K562 (cell line): ENCODE data around the gene EDRF1. TPM values are rescaled to one million over a fixed set of nuclear protein-coding genes. Genes with fewer than 3 reads are reported as not detected.

Experiments used
- ATAC-seq: fragments of 200-7000 bp; cut with Tn5 transposase; 3 replicates; pipeline ENCODE4 v1.9.1; 2020; ENCODE audit warnings: moderate library complexity
- BruUV-seq: library from RNA; stranded (reverse); fragments of 400-500 nt; replicated peaks from 2 replicates; lab custom pipeline; 2021; lab: Mats Ljungman, UMichigan
- CTCF ChIA-PET: fragments of 300-600 bp; formaldehyde crosslinking; extraction: SDS; loops from one replicate; lab custom pipeline; 2021; ENCODE audit warnings: low intra/inter-chr PET ratio; lab: Yijun Ruan, JAX
- POLR2A ChIA-PET: fragments of 300-600, 350-650 bp; sonication (Branson Sonifier 250); formaldehyde crosslinking; extraction: SDS; loops from one replicate; lab custom pipeline; 2021; ENCODE audit warnings: antibody characterized with exemption, inconsistent platforms; lab: Yijun Ruan, JAX
- DNase-seq, 4 experiments: peaks; one replicate each; pipeline versions ENCODE4 v3.0.0 to v3.0.0-alpha.2; 2011 to 2018; ENCODE audit warnings: low spot score in 3 of 4, mixed read lengths in 3 of 4; ENCODE audit errors: extremely low read depth in 1 of 4
- FAIRE-seq: peaks from 2 replicates; lab custom pipeline; 2011; peaks lifted over from hg19 to GRCh38; lab: Jason Lieb, UNC
- H2AFZ ChIP-seq: 2 replicates; pipeline ENCODE4 v1.6.0; 2011; ENCODE audit warnings: low read depth, low read length, control low read depth, inconsistent platforms
- H3K27ac ChIP-seq: fragments of 200-600 bp; 3 replicates; pipeline ENCODE4 v1.8.0; 2011; ENCODE audit warnings: low read depth, mild to moderate bottlenecking, control low read depth, inconsistent platforms, low read length, moderate library complexity, mixed read lengths; ENCODE audit errors: extremely low read depth
- H3K27me3 ChIP-seq, 2 experiments: fragments of 300-600 bp in 1 of 2; 2 replicates in 1 of 2; 3 replicates in 1 of 2; pipeline versions ENCODE4 v1.6.0 to v1.8.0; 2011; ENCODE audit warnings: inconsistent platforms in 2 of 2, low read length in 2 of 2, mild to moderate bottlenecking in 1 of 2, mixed read lengths in 1 of 2, moderate library complexity in 1 of 2; ENCODE audit not compliant: control insufficient read depth in 2 of 2, insufficient read depth in 2 of 2
- H3K36me3 ChIP-seq: fragments of 300-600 bp; 3 replicates; pipeline ENCODE4 v1.8.0; 2011; ENCODE audit warnings: mild to moderate bottlenecking, low read length, inconsistent platforms; ENCODE audit not compliant: control insufficient read depth, insufficient read depth
- H3K4me1 ChIP-seq, 2 experiments: fragments of 200-600 bp in 1 of 2; replicated peaks in 1 of 2; 2 replicates in 1 of 2; 3 replicates in 1 of 2; pipeline versions ENCODE4 v1.5.1 to v1.8.0; 2011; ENCODE audit warnings: inconsistent platforms in 2 of 2, low read length in 2 of 2, mild to moderate bottlenecking in 1 of 2, mixed read lengths in 1 of 2, moderate library complexity in 1 of 2; ENCODE audit not compliant: control insufficient read depth in 2 of 2, insufficient read depth in 2 of 2
- H3K4me2 ChIP-seq: 2 replicates; pipeline ENCODE4 v1.6.1; 2011; ENCODE audit warnings: low read length, control low read depth, inconsistent platforms, mixed read lengths; ENCODE audit not compliant: insufficient read depth
- H3K4me3 ChIP-seq: fragments of 200-600 bp; sonication (generic), shearing (Covaris generic); 2 replicates; pipeline ENCODE4 v1.5.1; 2016; ENCODE audit warnings: control low read depth, inconsistent platforms
- H3K79me2 ChIP-seq: fragments of 200-600 bp; 3 replicates; pipeline ENCODE4 v1.8.0; 2011; ENCODE audit warnings: low read length, inconsistent platforms; ENCODE audit not compliant: control insufficient read depth, insufficient read depth
- H3K9ac ChIP-seq, 2 experiments: 2 replicates each; pipeline versions ENCODE4 v1.6.0 to v1.6.1; 2011; ENCODE audit warnings: low read depth in 2 of 2, low read length in 2 of 2, control low read depth in 1 of 2, inconsistent platforms in 1 of 2, mild to moderate bottlenecking in 1 of 2, mixed read lengths in 1 of 2; ENCODE audit not compliant: insufficient read depth in 1 of 2
- H3K9me1 ChIP-seq: one replicate; pipeline ENCODE4 v1.6.0; 2011; ENCODE audit warnings: inconsistent platforms, mild to moderate bottlenecking, low read length, moderate library complexity; ENCODE audit not compliant: control insufficient read depth, insufficient read depth
- H3K9me3 ChIP-seq: replicated peaks from 2 replicates; pipeline ENCODE4 v1.5.1; 2011; ENCODE audit warnings: low read depth, low read length, inconsistent platforms; ENCODE audit not compliant: control insufficient read depth, insufficient read depth
- H4K20me1 ChIP-seq: replicated peaks from 2 replicates; pipeline ENCODE4 v1.6.1; 2011; ENCODE audit warnings: low read length, inconsistent platforms, mixed read lengths; ENCODE audit not compliant: control insufficient read depth, insufficient read depth
- CBX8 ChIP-seq: fragments of 200-600 bp; sonication (generic); IDR thresholded peaks from 2 replicates; pipeline ENCODE4 v1.6.1; 2012; ENCODE audit warnings: borderline replicate concordance, mixed run types, low read depth, mild to moderate bottlenecking, moderate library complexity, mixed read lengths, low read length, control low read depth, inconsistent platforms; ENCODE audit not compliant: poor library complexity, severe bottlenecking; ENCODE audit errors: extremely low read depth
- CHCHD3 ChIP-seq: fragments of 250-450 bp; sonication (Bioruptor Pico); IDR thresholded peaks from 2 replicates; pipeline ENCODE4 v2.1.2; 2022; ENCODE audit warnings: mild to moderate bottlenecking
- CSDE1 ChIP-seq, 2 experiments: fragments of 450-650 bp; IDR thresholded peaks; 2 replicates each; pipeline ENCODE4 v1.6.1; 2016; ENCODE audit warnings: mild to moderate bottlenecking in 1 of 2
- CUX1 ChIP-seq: fragments of 200-800 bp; sonication (Bioruptor generic); IDR thresholded peaks from 2 replicates; pipeline ENCODE4 v1.6.1; 2016; ENCODE audit warnings: missing genetic modification characterization, missing compliant biosample characterization
- ELF2 ChIP-seq: fragments of 250-450 bp; sonication (Bioruptor Pico); IDR thresholded peaks from 2 replicates; pipeline ENCODE4 v1.5.0; 2021; ENCODE audit warnings: mild to moderate bottlenecking
- FOXK1 ChIP-seq: sonication (generic); formaldehyde crosslinking; IDR thresholded peaks from 2 replicates; pipeline ENCODE4 v1.8.0; 2022; ENCODE audit warnings: missing genetic modification reagents, mild to moderate bottlenecking, borderline replicate concordance
- HNRNPLL ChIP-seq: fragments of 200-400 bp; formaldehyde crosslinking; IDR thresholded peaks from 2 replicates; pipeline ENCODE4 v1.6.1; 2017; ENCODE audit warnings: low read length, low read depth, mild to moderate bottlenecking; ENCODE audit not compliant: poor library complexity, severe bottlenecking
- MAFF ChIP-seq: IDR thresholded peaks from 2 replicates; pipeline ENCODE4 v1.6.1; 2012; ENCODE audit warnings: low read length, improper control_type of control experiment
- ZBTB43 ChIP-seq: sonication (generic); formaldehyde crosslinking; IDR thresholded peaks from 2 replicates; pipeline ENCODE4 v1.8.0; 2023; ENCODE audit warnings: mild to moderate bottlenecking, missing genetic modification reagents
- ZNF239 ChIP-seq: fragments of 250-450 bp; sonication (Bioruptor Pico); IDR thresholded peaks from 2 replicates; pipeline ENCODE4 v1.4.0; 2020; ENCODE audit warnings: mild to moderate bottlenecking
- ZNF436 ChIP-seq: fragments of 250-450, 450-650 bp; sonication (Bioruptor Pico); formaldehyde crosslinking; IDR thresholded peaks from 2 replicates; pipeline ENCODE4 v1.7.0; 2020; ENCODE audit warnings: mild to moderate bottlenecking
- ZNF778 ChIP-seq: fragments of 450-650 bp; formaldehyde crosslinking; IDR thresholded peaks from 2 replicates; pipeline ENCODE4 v1.4.0; 2020; ENCODE audit warnings: mild to moderate bottlenecking, moderate library complexity
- WGBS: fragments of 100-300 bp; shearing (Covaris generic); methylation state at CpG from one replicate; pipeline ENCODE4 v1.1.6; 2016; ENCODE audit warnings: low coverage, mixed read lengths; ENCODE audit not compliant: insufficient coverage; ENCODE audit errors: missing lambda C conversion rate; 5-methylcytosine and 5-hydroxymethylcytosine counted together
- in situ Hi-C: fragments of 300-500 bp; cut with MboI; formaldehyde crosslinking; loops from 4 replicates; pipeline ENCODE4 v1.15.0; 2018; ENCODE audit warnings: inconsistent platforms, mixed read lengths
- intact Hi-C: fragments of 100-400 bp; cut with micrococcal nuclease; formaldehyde crosslinking; loops from 2 replicates; pipeline ENCODE4 v1.14.2; 2022
- polyA plus RNA-seq, 8 experiments: library from polyadenylated mRNA; depleted of rRNA in 4 of 8; stranded (reverse) in 5 of 8; unstranded in 3 of 8; fragments of >200 nt; fragmentation: Nextera tagmentation in 2 of 8; fragmentation: Illumina TruSeq in 1 of 8; extraction: Ambion mirVana in 2 of 8; extraction: Trizol in 1 of 8; gene quantifications; 2 replicates each; pipeline versions ENCODE4 v1.2.1 to v1.2.3, GENCODE V29; 2011 to 2014; ENCODE audit warnings: inconsistent platforms in 1 of 8, missing spikeins in 1 of 8
- total RNA-seq, 7 experiments: library from RNA; depleted of rRNA in 6 of 7; stranded (reverse); fragments of >200 nt in 6 of 7; fragmentation: Illumina TruSeq in 2 of 7; extraction: Trizol in 2 of 7; gene quantifications; 2 replicates each; pipeline versions ENCODE4 v1.2.1 to v1.2.3, GENCODE V29; 2011 to 2021; ENCODE audit warnings: low replicate concordance in 1 of 7

The EDRF1 gene
- total and polyA plus RNA-seq, 9 of the 15 experiments (the other 6 are each of a cell fraction or from before 2014, with no cell fraction given): 7.6 to 26.0 (median 18.6) TPM

GRCh38 chr10:125808047-125808446, 88.5 kb downstream of the EDRF1 start:
- DNase-seq (no peak), ATAC-seq (no peak), FAIRE-seq (no peak)
- no peaks in the 10 kb centered on the region for H3K27me3 ChIP-seq
- H3K79me2 ChIP-seq: peaks cover 3% of the 10 kb centered on the region; the same call in 1 of the 3 replicates
- H3K9me1 ChIP-seq: no peaks in the 10 kb centered on the region
- 100% methylated on average over 1 of the region's 1 CpG for WGBS
- POLR2A ChIA-PET: interaction anchor here (0.5 to 1.6 kb wide), 4 partner anchors 9 to 103 kb away, joined by 3 to 4 read pairs (median 4); no protein-coding TSS in a partner anchor
- H3K4me2 ChIP-seq: no peak overlapping the region
- BruUV-seq: no TSS peak
- no peak overlapping the region for H2AFZ ChIP-seq
- no peak overlapping the region for H3K9ac ChIP-seq
- TF ChIP-seq FOXK1 (CRISPR knock-in tag): no peak
- TF ChIP-seq ELF2: no peak
- TF ChIP-seq ZNF778 (CRISPR knock-in tag): no peak
- no peak for TF ChIP-seq ZBTB43
- no peak for TF ChIP-seq ZNF436 (CRISPR knock-in tag)
- TF ChIP-seq CBX8: no peak
- no peak for TF ChIP-seq MAFF
- TF ChIP-seq ZNF239 (CRISPR knock-in tag): no peak
- no peak for TF ChIP-seq CUX1 (CRISPR knock-in tag)
- no peak for TF ChIP-seq CHCHD3
- TF ChIP-seq CSDE1 (IDR thresholded peaks at IDR 0.05): no peak
- TF ChIP-seq HNRNPLL: no peak
- no peak overlapping the region for H3K4me3 ChIP-seq
- no peaks in the 10 kb centered on the region for H4K20me1 ChIP-seq
- H3K4me1 ChIP-seq: peaks cover 0 to 2% of the 10 kb centered on the region in 2 experiments; a peak in 3 of 5 replicates
- H3K27ac ChIP-seq: no peak overlapping the region
- in situ Hi-C loops: no loop called here
- CTCF ChIA-PET: no interaction called here
- intact Hi-C loops: no loop called here
- no peaks in the 10 kb centered on the region for H3K9me3 ChIP-seq
- H3K36me3 ChIP-seq: peaks cover 41% of the 10 kb centered on the region
